HG03354 (cell line): Measurements from ENCODE around the gene ZNF256.

ENCODE experiments used
- ATAC-seq: cut with Tn5 transposase; IDR thresholded peaks from one replicate; pipeline ENCODE4 v1.9.1; 2021; ENCODE audit warnings: mild to moderate bottlenecking; ENCODE audit not compliant: unreplicated experiment, poor library complexity, severe bottlenecking

ZNF256 gene

DNA sequence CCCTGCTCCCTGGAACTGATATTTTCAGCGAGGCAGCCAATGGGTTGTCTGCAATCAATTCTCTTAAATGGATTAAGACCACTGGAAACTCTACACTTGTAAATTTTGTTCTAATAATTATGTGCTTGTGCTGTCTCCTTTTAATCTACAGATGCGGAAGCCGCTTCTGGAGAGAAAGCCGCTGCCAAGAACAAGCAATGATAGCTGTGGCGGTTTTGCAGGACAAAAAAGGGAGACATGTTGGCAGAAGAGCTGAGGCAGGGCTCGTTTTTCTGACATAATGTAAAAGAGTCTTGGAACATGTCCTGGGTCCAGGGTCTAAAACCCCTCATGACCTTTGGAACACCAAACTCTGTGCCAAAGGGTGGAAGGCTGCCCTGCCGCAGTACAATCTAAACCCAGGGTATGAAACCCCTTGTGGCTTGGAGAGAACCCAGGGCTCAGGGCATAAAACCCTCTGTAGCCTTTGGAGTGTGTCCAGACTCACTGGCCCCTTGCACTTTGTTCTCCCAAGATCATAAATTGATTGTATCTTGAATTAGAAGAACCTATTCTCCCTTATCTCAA lies 43.8 kb downstream of the ZNF256 start:
- ATAC-seq, result no peak

GRCh38 chr19:57900311-57900710 lies 47.2 kb downstream of the ZNF256 start:
- no peak for ATAC-seq
